Measurements from ENCODE around the gene DNAH12.

GRCh38 chr3:57370341-57370740 is 173.8 kb downstream of the DNAH12 start:
- TF ChIP-seq POLR2A (IDR thresholded peaks at IDR 0.05): no peak
- TF ChIP-seq CTCF (IDR thresholded peaks at IDR 0.05 in 4 of 5, conservative IDR thresholded peaks at IDR 0.05 in 1 of 5): no peak
